HepG2 (cell line): ENCODE data around the gene EWSR1. TPM values are rescaled to one million over a fixed set of nuclear protein-coding genes. Genes with fewer than 3 reads are reported as not detected.
A peak's percentile ranks its signal among the peaks of the same experiment; 100 is the strongest.

Experiments used
- HNF1B ChIP-seq: sonication (generic); formaldehyde crosslinking; IDR thresholded peaks from 2 replicates; pipeline ENCODE4 v1.5.1; 2020; ENCODE audit warnings: mild to moderate bottlenecking, moderate library complexity, missing genetic modification reagents
- HNF4A ChIP-seq: sonication (generic); formaldehyde crosslinking; IDR thresholded peaks from 2 replicates; pipeline ENCODE4 v1.4.0; 2020; ENCODE audit warnings: missing genetic modification reagents
- RBM39 ChIP-seq: fragments of 200-400 bp; formaldehyde crosslinking; IDR thresholded peaks from one replicate; pipeline ENCODE4 v1.6.1; 2018; ENCODE audit warnings: antibody characterized with exemption, mild to moderate bottlenecking, low read depth, low read length; ENCODE audit not compliant: poor library complexity, severe bottlenecking
- ZBTB7B ChIP-seq: sonication (generic); formaldehyde crosslinking; IDR thresholded peaks from 2 replicates; pipeline ENCODE4 v1.4.0; 2020; ENCODE audit warnings: missing genetic modification reagents
- ZMYM3 ChIP-seq: sonication (generic); formaldehyde crosslinking; IDR thresholded peaks from 2 replicates; pipeline ENCODE4 v1.5.1; 2020; ENCODE audit warnings: mild to moderate bottlenecking, missing genetic modification reagents
- ZNF124 ChIP-seq: sonication (generic); formaldehyde crosslinking; IDR thresholded peaks from 2 replicates; pipeline ENCODE4 v1.4.0; 2020; ENCODE audit warnings: missing genetic modification reagents
- polyA plus RNA-seq, 8 experiments: library from polyadenylated mRNA; depleted of rRNA in 3 of 8; stranded (reverse) in 7 of 8; unstranded in 1 of 8; fragments of >200 nt; fragmentation: Illumina TruSeq in 4 of 8; extraction: Trizol in 4 of 8; gene quantifications; 2 replicates each; pipeline versions ENCODE4 v1.2.1 to v1.2.3, GENCODE V29; 2011 to 2016; ENCODE audit warnings: low read depth in 4 of 8, missing spikeins in 1 of 8, mixed read lengths in 1 of 8; ENCODE audit not compliant: insufficient read depth in 1 of 8
- total RNA-seq, 5 experiments: library from RNA; depleted of rRNA; stranded (reverse); fragments of >200 nt; fragmentation: Illumina TruSeq; extraction: Trizol; gene quantifications; 2 replicates each; pipeline ENCODE4 v1.2.3, GENCODE V29; 2016; ENCODE audit warnings: low read depth in 1 of 5
- TF ChIP-seq, protein P1 (sequence below): sonication (generic); formaldehyde crosslinking; IDR thresholded peaks from 2 replicates; pipeline ENCODE4 v1.8.0; 2022; ENCODE audit warnings: mild to moderate bottlenecking, missing genetic modification reagents, borderline replicate concordance
- TF ChIP-seq, protein P2 (sequence below): sonication (generic); formaldehyde crosslinking; IDR thresholded peaks from 2 replicates; pipeline ENCODE4 v1.8.0; 2022; ENCODE audit warnings: low read depth, missing genetic modification reagents
- TF ChIP-seq, protein P3 (sequence below): sonication (generic); formaldehyde crosslinking; IDR thresholded peaks from one replicate; pipeline ENCODE4 v1.5.1; 2020; ENCODE audit warnings: mild to moderate bottlenecking, missing genetic modification reagents; ENCODE audit errors: not compliant biosample characterization

EWSR1 gene
- total and polyA plus RNA-seq, 2 of the 13 experiments (the other 11 are each of a cell fraction or from before 2014, with no cell fraction given), result 211 to 326 TPM

DNA sequence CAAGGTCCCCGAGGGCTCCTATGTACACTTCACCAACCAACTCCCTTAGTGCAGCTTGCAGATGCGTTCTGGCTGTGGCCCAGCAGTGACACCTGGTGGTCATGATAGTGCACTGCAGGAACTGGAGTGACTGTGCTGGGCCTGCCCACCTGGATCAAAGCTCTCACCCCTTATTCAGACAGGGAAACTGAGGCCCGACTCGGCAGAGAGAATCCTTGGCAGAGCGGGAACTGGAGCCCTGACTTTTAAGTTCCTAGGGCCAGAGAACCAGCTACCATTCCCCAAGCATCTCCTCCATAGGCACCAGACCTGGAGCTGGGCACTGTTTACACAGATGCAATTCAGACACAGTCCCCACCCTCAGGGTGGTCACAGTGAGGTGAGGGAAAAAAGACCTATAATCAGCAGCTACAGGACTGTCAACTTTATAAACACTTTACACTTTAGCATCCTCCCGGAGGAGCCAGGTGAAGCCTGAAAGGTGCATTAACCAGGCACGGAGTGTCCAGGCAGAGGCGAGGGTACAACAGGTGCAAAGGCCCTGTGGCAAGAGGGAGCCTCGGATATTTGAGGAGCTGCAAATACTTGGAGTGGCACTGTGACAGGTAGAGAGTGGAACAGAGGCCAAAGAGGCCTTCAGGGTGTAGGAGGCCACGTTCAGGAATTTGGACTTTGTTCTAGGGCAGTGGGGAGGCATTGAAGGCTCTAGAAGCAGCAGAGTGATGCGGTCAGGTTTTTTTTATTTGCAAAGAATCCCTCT lies 22.3 kb upstream of the EWSR1 start (continued):
- TF ChIP-seq HNF4A (CRISPR knock-in tag), result peak; percentile 84
- no peak for TF ChIP-seq ZBTB7B (CRISPR knock-in tag)
- TF ChIP-seq, protein P1, sequence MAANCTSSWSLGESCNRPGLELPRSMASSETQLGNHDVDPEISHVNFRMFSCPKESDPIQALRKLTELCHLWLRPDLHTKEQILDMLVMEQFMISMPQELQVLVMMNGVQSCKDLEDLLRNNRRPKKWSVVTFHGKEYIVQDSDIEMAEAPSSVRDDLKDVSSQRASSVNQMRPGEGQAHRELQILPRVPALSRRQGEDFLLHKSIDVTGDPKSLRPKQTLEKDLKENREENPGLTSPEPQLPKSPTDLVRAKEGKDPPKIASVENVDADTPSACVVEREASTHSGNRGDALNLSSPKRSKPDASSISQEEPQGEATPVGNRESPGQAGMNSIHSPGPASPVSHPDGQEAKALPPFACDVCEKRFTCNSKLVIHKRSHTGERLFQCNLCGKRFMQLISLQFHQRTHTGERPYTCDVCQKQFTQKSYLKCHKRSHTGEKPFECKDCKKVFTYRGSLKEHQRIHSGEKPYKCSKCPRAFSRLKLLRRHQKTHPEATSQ (CRISPR knock-in tag), result no peak
- TF ChIP-seq, protein P2, sequence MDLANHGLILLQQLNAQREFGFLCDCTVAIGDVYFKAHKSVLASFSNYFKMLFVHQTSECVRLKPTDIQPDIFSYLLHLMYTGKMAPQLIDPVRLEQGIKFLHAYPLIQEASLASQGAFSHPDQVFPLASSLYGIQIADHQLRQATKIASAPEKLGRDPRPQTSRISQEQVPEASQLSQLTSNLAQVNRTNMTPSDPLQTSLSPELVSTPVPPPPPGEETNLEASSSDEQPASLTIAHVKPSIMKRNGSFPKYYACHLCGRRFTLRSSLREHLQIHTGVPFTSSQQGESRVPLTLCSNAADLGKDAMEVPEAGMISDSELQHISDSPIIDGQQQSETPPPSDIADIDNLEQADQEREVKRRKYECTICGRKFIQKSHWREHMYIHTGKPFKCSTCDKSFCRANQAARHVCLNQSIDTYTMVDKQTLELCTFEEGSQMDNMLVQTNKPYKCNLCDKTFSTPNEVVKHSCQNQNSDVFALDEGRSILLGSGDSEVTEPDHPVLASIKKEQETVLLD (CRISPR knock-in tag), result no peak
- TF ChIP-seq, protein P3, sequence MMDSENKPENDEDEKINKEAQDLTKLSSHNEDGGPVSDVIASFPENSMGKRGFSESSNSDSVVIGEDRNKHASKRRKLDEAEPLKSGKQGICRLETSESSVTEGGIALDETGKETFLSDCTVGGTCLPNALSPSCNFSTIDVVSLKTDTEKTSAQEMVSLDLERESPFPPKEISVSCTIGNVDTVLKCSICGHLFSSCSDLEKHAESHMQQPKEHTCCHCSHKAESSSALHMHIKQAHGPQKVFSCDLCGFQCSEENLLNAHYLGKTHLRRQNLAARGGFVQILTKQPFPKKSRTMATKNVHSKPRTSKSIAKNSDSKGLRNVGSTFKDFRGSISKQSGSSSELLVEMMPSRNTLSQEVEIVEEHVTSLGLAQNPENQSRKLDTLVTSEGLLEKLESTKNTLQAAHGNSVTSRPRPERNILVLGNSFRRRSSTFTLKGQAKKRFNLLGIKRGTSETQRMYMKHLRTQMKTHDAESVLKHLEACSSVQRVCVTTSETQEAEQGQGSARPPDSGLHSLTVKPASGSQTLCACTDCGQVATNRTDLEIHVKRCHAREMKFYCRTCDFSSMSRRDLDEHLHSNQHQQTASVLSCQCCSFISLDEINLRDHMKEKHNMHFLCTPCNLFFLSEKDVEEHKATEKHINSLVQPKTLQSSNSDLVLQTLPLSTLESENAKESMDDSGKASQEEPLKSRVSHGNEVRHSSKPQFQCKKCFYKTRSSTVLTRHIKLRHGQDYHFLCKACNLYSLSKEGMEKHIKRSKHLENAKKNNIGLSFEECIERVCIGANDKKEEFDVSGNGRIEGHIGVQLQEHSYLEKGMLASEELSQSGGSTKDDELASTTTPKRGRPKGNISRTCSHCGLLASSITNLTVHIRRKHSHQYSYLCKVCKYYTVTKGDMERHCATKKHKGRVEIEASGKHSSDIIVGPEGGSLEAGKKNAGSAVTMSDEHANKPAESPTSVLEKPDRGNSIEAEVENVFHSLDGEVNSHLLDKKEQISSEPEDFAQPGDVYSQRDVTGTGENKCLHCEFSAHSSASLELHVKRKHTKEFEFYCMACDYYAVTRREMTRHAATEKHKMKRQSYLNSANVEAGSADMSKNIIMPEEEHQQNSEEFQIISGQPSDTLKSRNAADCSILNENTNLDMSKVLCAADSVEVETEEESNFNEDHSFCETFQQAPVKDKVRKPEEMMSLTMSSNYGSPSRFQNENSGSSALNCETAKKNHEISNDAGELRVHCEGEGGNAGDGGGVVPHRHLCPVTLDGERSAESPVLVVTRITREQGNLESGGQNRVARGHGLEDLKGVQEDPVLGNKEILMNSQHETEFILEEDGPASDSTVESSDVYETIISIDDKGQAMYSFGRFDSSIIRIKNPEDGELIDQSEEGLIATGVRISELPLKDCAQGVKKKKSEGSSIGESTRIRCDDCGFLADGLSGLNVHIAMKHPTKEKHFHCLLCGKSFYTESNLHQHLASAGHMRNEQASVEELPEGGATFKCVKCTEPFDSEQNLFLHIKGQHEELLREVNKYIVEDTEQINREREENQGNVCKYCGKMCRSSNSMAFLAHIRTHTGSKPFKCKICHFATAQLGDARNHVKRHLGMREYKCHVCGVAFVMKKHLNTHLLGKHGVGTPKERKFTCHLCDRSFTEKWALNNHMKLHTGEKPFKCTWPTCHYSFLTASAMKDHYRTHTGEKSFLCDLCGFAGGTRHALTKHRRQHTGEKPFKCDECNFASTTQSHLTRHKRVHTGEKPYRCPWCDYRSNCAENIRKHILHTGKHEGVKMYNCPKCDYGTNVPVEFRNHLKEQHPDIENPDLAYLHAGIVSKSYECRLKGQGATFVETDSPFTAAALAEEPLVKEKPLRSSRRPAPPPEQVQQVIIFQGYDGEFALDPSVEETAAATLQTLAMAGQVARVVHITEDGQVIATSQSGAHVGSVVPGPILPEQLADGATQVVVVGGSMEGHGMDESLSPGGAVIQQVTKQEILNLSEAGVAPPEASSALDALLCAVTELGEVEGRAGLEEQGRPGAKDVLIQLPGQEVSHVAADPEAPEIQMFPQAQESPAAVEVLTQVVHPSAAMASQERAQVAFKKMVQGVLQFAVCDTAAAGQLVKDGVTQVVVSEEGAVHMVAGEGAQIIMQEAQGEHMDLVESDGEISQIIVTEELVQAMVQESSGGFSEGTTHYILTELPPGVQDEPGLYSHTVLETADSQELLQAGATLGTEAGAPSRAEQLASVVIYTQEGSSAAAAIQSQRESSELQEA, result no peak
- TF ChIP-seq ZMYM3 (CRISPR knock-in tag), result peak; percentile 84; the same call in 1 of the 2 replicates
- 0 out of 2 replicates have a peak, but pooled peaks have one; percentile 10 for TF ChIP-seq HNF1B (CRISPR knock-in tag)
- 0 out of 2 replicates have a peak, but pooled peaks have one; percentile 50 for TF ChIP-seq ZNF124 (CRISPR knock-in tag)
- TF ChIP-seq RBM39, result no peak
